Epithelial cell of umbilical artery (primary cell): ENCODE results near the gene RASA4B. TPM values are rescaled to one million over a fixed set of nuclear protein-coding genes. Genes with fewer than 3 reads are reported as not detected.

ENCODE experiments used
- total RNA-seq: library from RNA; depleted of rRNA; stranded (reverse); fragments of >200 nt; gene quantifications from 2 replicates; pipeline ENCODE4 v1.2.3, GENCODE V29; 2014

Gene RASA4B
- total RNA-seq = 0.65 and 3.2 TPM in 2 replicates

DNA sequence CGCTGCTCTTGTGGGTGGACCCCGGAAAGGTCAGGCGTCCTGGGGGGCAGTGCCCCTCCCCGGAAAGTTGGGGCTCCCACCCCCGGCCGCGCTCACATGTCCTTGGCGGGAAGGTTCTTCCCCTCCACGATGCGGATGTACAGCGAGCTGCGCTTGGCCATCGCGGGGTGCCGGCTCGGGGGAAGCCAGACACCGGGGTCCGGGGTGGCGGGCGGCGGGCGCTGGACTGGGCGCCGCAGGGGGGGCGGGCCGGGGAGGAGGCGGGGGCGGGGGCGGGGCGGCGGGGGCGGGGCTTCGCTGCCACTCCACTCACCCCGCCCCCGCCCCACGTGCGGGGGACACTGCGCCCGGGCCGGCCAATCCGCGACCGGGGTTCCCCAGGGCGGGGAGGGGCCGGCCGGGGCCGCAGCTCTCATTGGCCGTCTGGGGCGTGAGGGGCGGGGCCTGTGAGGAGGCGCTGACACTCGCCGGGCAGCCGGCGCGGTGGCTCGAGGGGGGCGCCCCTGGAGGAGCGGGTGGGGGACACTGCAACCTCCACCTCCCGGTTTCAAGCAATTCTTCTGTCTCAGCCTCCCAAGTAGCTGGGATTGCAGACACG is at the start of gene RASA4B:
TSS of gene RASA4B (minus strand) at position 228 of the 598 bp plus-strand sequence. CDS start at position 161, 67 bp downstream.

GRCh38 chr7:102550808-102551422 is 33.3 kb upstream of the RASA4B start, which contains the start of gene SPDYE2:
TSS of gene SPDYE2 (plus strand) at chr7:102551226. CDS start at chr7:102553256, 2,030 bp downstream.

DNA sequence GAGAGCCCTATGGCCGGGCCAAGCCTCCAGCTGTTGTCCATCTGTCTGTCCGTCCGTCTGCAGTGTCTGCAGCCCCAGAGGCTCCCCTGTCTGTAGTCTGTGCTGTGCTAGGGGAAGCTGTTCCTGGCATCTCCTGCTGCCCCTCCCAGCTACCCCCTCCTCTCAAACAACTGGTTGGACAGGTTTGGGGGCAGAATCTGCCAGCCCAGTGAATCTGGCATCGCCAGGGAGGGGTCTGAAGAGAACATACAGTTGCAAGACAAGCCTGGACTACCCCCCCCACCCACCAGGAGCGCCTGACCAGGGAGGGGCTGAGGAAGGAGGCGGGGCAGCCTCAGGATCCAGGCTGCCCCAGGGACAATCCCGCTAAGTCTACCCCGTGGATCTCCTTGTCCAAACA is 26.0 kb upstream of the RASA4B start, which contains the start of gene UPK3BL2:
TSS of gene UPK3BL2 (minus strand) at position 101 of the 400 bp plus-strand sequence. CDS start at position 41, 60 bp downstream.

DNA sequence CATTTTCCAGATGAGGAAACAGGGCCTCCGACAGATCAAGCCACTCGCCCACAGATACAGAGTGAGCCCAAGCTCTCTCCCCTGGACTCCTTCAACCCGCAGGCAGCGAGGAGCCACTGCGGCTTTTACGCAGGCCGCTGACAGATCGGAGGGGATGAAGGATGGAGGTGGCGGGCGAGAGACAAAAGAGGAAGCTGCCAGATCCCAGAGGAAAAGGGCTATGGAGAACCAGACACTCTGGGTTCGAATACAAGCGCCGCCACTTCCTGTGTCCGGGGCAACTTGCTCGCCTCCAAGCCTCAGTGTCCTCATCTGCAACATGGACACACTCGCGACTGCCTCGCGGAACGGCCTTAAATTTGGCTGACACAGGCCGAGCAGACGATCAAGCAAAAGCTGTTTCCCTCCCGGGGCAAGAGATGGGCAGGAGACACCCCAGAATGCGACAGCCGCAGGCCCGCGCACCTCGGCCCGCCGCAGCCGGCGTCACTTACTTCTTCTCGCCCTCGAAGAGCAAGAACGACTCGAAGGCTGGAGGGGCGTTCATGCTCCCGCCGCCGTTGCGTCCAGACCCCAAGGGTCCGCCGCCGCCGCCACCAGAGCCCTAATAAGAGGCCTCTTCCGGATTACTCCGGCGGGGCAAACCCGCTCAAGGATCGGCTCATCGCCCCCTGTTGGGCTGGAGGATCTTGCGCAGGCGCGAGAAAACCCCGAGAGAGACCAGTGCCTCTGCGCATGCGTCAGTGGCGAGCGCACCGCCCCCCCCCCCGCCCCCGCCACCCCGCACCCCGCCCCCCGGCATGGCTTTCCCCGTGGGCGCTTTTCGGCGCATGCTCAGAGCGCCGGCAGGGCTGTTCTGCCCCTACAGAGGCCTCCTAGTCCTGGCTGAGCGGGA is 39.0 kb downstream of the RASA4B start, which contains the start of gene POLR2J:
TSS of gene POLR2J (minus strand) at position 609 of the 895 bp plus-strand sequence. CDS start at position 547, 62 bp downstream.

GRCh38 chr7:102464577-102465280 is 52.8 kb downstream of the RASA4B start, which contains the start of the genes ALKBH4 and LRWD1:
TSS of gene ALKBH4 (minus strand) at chr7:102464863. CDS start at chr7:102464836, 27 bp downstream.
TSS of gene LRWD1 (plus strand) at chr7:102464984. CDS start at chr7:102465081, 97 bp downstream.

GRCh38 chr7:102433219-102434038 is 84.1 kb downstream of the RASA4B start, which contains the start of gene ORAI2:
TSS of gene ORAI2 (plus strand) at chr7:102433575. CDS start at chr7:102438957, 5,382 bp downstream.

Other genes with a start within 250 kb of the RASA4B start
- gene SH2B2, start 230.9 kb downstream of the RASA4B start, total RNA-seq = 1.4 and 2.3 TPM in 2 replicates
- gene SPDYE6, start 161.3 kb downstream of the RASA4B start, total RNA-seq = not detected in 2 replicates
- gene PRKRIP1, start 121.4 kb downstream of the RASA4B start, total RNA-seq = 10.4 and 18.5 TPM in 2 replicates
- 63.3 and 125 TPM in 2 replicates for gene ORAI2, start 84.2 kb downstream of the RASA4B start, total RNA-seq
- gene ALKBH4, start 52.9 kb downstream of the RASA4B start, total RNA-seq = 12.0 and 13.0 TPM in 2 replicates
- 31.3 and 33.8 TPM in 2 replicates for gene LRWD1, start 52.8 kb downstream of the RASA4B start, total RNA-seq
- gene POLR2J, start 38.9 kb downstream of the RASA4B start, total RNA-seq = 21.9 and 41.9 TPM in 2 replicates
- 0.65 and 1.1 TPM in 2 replicates for gene UPK3BL2, start 25.9 kb upstream of the RASA4B start, total RNA-seq
- gene SPDYE2, start 33.4 kb upstream of the RASA4B start, total RNA-seq = not detected in 2 replicates
- 16.6 and 19.3 TPM in 2 replicates for gene POLR2J3, start 54.8 kb upstream of the RASA4B start, total RNA-seq
- gene RASA4, start 99.0 kb upstream of the RASA4B start, total RNA-seq = 4.9 and 9.9 TPM in 2 replicates
- gene UPK3BL1, start 125.0 kb upstream of the RASA4B start, total RNA-seq = 1.9 and 3.0 TPM in 2 replicates
- not detected in 2 replicates for gene SPDYE2B, start 132.5 kb upstream of the RASA4B start, total RNA-seq
- 1.9 and 2.9 TPM in 2 replicates for gene POLR2J2, start 153.9 kb upstream of the RASA4B start, total RNA-seq
- gene FAM185A, start 231.2 kb upstream of the RASA4B start, total RNA-seq = 6.5 and 12.5 TPM in 2 replicates